HG02840 (cell line): ENCODE measurements around the gene CAMKMT.

ENCODE experiments used
- ATAC-seq: cut with Tn5 transposase; IDR thresholded peaks from one replicate; pipeline ENCODE4 v1.9.1; 2021; ENCODE audit warnings: mild to moderate bottlenecking, moderate library complexity, moderate number of reproducible peaks; ENCODE audit not compliant: unreplicated experiment, low FRiP score

Gene CAMKMT

DNA sequence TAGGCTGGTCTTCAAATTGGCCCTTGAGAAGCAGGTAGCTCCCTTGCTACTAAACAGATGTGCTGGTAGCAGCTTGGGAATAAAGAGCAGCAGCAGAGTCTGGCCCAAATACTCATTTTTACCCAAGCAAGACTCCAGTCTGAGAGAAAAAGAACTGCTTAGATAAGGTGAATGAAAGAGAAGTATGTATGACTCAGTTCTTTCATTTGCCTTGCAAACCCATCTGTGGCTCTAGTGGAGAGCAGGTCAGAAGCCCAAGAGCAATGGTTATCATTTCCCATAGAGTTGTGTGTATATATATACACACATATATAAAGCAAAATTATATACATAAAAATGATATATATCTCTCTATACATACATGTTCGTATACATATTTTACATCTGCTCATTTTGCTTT is 80.3 kb downstream of the CAMKMT start:
- ATAC-seq = no peak

GRCh38 chr2:44443517-44443916 is 81.8 kb downstream of the CAMKMT start:
- no peak for ATAC-seq

- ATAC-seq = no peak
Measured at GRCh38 chr2:44444881-44445280, 83.1 kb downstream of the CAMKMT start.

- no peak for ATAC-seq
Measured at GRCh38 chr2:44448860-44449527, 87.2 kb downstream of the CAMKMT start.

GRCh38 chr2:44450082-44450481 is 88.3 kb downstream of the CAMKMT start:
- no peak for ATAC-seq

- no peak for ATAC-seq
Measured at GRCh38 chr2:44450806-44451205, 89.1 kb downstream of the CAMKMT start.

DNA sequence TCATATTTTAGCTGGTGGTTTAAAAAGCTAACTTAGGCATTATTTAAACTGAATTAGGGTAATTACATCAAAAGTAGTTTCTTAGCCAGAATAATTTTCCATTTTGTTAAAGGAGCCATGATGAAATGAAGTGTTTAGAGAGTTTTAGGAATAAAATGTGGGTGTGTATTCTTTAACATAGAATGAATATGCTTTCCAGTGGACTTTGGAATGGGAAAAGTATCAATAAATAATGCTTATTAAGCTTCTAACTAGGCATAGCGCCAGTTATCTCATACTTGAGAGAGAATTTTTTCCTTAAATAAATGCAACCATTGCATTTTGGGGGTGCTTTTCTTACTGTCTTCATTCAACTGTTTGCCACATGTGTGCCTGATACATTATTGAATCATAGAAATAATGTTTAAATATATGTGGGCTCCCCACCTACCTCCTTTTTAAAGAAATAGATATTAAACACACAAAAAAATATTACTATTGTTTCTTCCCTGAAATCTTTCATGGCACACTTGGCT is 90.4 kb downstream of the CAMKMT start:
- no peak for ATAC-seq

DNA sequence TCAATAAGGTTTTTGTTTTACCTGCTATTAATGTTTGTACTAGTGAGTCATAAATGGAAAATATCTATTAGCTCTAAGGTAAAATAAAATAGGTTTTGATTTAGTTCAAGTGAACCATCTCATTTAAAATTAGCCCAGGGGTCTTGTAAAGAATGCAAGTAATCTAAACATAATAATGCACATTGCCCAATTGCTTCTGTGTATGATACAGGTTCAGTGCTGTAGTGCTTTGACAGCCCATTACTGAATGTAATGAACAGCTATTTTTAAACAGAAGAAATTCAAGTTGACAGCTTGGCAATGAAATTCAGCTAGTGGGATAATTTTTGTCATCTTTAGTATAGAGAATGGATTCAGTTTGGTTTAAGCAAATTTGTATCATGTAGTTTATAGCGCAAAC is 91.5 kb downstream of the CAMKMT start:
- ATAC-seq = no peak

DNA sequence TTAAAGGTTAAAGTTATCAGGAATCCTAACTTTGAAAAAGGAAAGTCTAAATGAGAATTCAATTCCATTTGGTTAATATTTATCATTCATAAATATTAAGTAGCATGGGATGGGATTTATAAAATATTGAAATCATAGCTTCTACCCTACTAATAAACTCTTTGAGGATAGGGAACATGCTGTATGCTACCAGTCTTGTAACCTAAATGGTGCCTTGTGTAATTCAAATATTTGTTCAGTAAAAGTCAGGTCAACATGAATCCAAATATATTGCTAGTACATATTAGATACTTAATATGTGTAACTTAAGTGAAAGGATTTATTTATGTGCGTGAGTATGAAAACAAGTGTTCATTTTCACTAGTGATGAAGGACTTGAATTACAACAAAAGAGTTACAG is 94.1 kb downstream of the CAMKMT start:
- ATAC-seq = no peak

GRCh38 chr2:44456946-44457345 is 95.2 kb downstream of the CAMKMT start:
- ATAC-seq = no peak

- no peak for ATAC-seq
Measured at GRCh38 chr2:44459739-44460138, 98.0 kb downstream of the CAMKMT start.

- no peak for ATAC-seq
Measured at GRCh38 chr2:44462934-44463849, 101.4 kb downstream of the CAMKMT start.

DNA sequence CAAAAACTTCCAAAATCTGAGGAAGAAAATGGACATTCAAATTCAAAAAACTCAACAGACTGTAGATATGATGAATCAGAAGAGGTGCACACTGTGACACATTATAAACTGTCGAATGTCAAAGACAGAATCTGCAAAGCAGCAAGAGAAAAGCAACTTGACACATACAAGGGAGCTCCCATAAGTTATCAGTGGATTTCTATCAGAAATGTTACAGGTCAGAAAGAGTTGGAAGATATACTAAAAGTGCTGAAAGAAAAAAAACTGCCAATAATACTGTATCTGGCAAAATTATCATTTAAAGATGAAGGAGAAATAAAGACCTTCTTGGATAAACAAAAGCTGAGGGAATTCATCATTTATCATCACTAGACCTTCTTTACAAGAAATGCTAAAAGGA is 102.7 kb downstream of the CAMKMT start:
- ATAC-seq = no peak

DNA sequence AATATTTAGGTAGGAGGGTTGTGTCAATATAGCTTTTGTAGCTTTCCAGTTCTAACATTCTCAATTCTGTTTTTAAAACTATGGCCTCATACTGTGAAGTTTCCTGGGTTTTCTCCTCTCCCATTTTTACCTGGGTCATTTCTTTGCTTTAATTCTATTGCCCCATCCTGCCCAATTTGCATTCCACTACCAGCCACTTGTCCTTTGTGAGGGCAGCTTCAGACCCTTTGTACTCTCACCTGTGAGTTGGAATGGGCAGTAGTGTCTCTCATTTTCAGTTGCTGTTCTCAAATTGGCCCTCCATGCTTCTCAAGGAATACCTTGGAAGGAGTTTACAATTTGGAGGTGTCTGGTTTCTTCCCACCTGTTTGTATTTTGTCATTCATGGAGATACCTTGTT is 108.4 kb downstream of the CAMKMT start:
- no peak for ATAC-seq

GRCh38 chr2:44477657-44478414 is 116.1 kb downstream of the CAMKMT start:
- ATAC-seq = no peak

DNA sequence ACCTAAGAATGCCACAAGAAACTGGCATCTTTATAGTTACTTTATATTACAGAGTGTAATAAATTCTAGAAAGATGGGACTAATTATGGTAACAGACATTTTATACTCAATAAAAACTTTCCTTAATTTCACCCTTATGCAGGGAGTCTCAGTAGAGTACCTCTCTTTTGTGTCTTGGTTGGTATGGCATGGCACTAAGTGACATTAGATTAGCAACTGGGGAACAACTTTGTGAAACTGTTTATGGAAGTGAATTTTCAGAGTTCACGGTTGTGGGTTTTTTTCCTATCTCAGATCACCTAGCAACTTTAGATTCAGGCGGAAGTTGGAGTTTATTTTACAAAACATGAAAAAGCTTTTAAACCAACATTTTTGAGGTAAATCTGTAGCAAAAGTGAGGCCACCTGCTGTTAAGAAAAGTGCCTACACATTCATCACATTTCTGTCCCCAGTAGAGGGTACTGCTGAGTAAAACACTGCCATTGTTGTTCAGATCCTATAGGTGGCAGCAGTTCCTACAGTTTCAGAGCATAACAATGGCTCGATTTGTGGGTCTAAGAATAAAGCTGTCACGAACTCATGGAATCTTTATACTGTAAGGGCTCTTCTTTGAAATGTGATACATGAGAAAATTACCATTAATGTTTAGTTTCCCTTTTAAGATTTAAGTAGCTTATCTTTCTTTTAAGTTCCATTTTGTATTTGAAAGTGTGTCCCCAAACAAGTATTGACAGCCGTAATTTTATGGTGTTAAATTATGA is 117.6 kb downstream of the CAMKMT start:
- peak; percentile 79 for ATAC-seq

DNA sequence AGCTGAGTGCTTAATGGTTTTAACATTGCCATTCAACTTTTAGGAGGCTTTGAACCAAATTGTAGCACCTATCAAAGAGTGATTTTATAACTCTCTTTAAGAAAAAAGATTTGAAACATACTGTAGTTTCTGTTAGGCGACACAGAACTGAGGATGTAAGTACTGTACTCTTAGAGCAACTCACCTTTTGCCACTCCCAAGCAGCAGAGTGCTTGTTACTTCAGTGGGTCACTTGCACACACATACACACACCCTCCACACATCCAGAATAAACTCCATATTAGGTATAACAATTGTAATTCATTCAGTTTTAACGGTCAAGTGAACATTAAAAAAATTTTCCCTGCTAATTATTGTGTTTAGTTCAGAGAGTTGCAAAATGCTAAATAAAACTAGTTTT is 118.3 kb downstream of the CAMKMT start:
- no peak for ATAC-seq

GRCh38 chr2:44487052-44487451 is 125.3 kb downstream of the CAMKMT start:
- ATAC-seq = no peak

- ATAC-seq = no peak
Measured at GRCh38 chr2:44490726-44491125, 129.0 kb downstream of the CAMKMT start.

DNA sequence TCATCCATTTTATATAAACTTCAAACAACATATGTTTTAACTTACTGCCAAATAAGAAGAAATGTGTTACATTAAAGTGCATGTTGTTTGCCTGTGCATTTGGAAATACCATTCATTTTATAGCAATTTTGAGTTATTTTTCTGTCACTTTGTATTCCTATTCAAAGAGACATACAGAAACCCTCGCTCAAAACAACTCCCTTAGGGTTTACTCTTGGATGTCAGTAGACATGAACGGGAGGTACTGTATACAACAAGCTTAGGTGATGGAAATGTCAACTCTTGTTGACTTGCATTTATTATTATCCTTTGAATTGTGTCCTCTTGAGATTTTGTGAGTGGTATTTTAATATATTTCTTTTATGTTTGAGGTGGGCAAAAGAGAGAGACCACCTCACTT is 132.3 kb downstream of the CAMKMT start:
- no peak for ATAC-seq
